22Rv1 (cell line): ENCODE measurements around the gene MX2.

ENCODE experiments used
- H3K27ac ChIP-seq: fragments of 450-650 bp; 2 replicates; pipeline ENCODE4 v1.5.1; 2017
- CTCF ChIP-seq: fragments of 450-650 bp; IDR thresholded peaks from 2 replicates; pipeline ENCODE4 v1.5.1; 2017; ENCODE audit warnings: mild to moderate bottlenecking
- ZFX ChIP-seq: fragments of 450-650 bp; IDR thresholded peaks from 2 replicates; pipeline ENCODE4 v1.6.1; 2017; ENCODE audit warnings: antibody characterized with exemption, borderline replicate concordance

The MX2 gene

GRCh38 chr21:41446586-41446985 is 84.8 kb downstream of the MX2 start:
- no peak overlapping the region for H3K27ac ChIP-seq
- TF ChIP-seq ZFX: no peak
- no peak for TF ChIP-seq CTCF

GRCh38 chr21:41447356-41447755 is 85.5 kb downstream of the MX2 start:
- H3K27ac ChIP-seq: no peak overlapping the region
- TF ChIP-seq ZFX (no peak), CTCF (no peak)

GRCh38 chr21:41449613-41450012 is 87.8 kb downstream of the MX2 start:
- TF ChIP-seq ZFX: no peak
- no peak for TF ChIP-seq CTCF
- no peak overlapping the region for H3K27ac ChIP-seq

GRCh38 chr21:41451753-41452676 is 90.2 kb downstream of the MX2 start:
- TF ChIP-seq ZFX: no peak
- no peak overlapping the region for H3K27ac ChIP-seq

- no peak overlapping the region for H3K27ac ChIP-seq
- TF ChIP-seq CTCF: no peak
- no peak for TF ChIP-seq ZFX
Measured at GRCh38 chr21:41453198-41453597, 91.4 kb downstream of the MX2 start.

- TF ChIP-seq CTCF (no peak), ZFX (no peak)
- H3K27ac ChIP-seq: no peak overlapping the region
Measured at GRCh38 chr21:41453761-41454160, 91.9 kb downstream of the MX2 start.

- TF ChIP-seq ZFX (no peak), CTCF (no peak)
- no peak overlapping the region for H3K27ac ChIP-seq
Measured at GRCh38 chr21:41458121-41458520, 96.3 kb downstream of the MX2 start.
